GF-D8 (cell line): ENCODE measurements around the gene POGZ.

Experiments
- DNase-seq: peaks from one replicate; lab custom pipeline; 2025; lab: John Stamatoyannopoulos, UW

POGZ gene

GRCh38 chr1:151371370-151372057, 87.8 kb downstream of the POGZ start:
- no peak for DNase-seq

GRCh38 chr1:151370211-151370911, 88.9 kb downstream of the POGZ start:
- DNase-seq, result peak; percentile 9

- no peak for DNase-seq
These were observed 89.7 kb downstream of the POGZ start for GRCh38 chr1:151369621-151370048.

DNA sequence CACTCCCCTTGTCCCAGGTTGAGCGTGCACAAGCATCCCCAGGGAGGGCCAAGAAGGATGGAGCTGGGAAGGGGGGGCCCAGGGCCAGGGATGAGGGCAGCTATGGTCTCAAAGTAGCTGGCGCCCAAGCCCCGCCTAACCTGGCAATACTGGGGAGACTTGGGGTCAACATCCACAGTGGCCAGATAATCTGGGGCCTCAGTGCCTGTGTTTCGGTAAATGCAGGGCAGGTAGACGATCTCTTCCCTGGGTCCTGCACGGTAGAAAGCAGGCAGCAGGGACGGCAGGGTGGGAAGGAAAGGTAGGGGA, 90.0 kb downstream of the POGZ start:
- no peak for DNase-seq

GRCh38 chr1:151368393-151369301, 90.6 kb downstream of the POGZ start:
- no peak for DNase-seq

GRCh38 chr1:151367658-151368392, 91.5 kb downstream of the POGZ start:
- DNase-seq, result no peak

DNA sequence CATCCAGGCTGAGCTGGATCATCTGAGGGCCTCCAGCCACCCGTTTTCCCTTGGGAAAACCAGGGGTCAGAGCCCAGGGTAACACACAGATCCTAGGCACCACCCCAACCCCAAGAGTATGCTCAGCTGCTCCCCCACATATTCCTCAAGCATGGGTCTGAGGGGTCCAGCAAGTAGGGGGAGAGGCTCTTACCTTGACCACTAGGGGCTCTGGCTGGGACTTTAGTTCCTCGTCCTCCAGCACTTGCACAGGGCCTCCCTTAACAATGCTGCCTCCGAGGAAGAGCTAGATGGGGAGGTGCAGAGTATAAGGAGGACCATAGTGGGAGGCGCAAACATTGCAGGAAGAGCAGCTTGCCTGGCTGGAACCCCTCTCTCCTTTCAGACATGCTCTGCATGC, 94.3 kb downstream of the POGZ start:
- DNase-seq, result no peak

DNA sequence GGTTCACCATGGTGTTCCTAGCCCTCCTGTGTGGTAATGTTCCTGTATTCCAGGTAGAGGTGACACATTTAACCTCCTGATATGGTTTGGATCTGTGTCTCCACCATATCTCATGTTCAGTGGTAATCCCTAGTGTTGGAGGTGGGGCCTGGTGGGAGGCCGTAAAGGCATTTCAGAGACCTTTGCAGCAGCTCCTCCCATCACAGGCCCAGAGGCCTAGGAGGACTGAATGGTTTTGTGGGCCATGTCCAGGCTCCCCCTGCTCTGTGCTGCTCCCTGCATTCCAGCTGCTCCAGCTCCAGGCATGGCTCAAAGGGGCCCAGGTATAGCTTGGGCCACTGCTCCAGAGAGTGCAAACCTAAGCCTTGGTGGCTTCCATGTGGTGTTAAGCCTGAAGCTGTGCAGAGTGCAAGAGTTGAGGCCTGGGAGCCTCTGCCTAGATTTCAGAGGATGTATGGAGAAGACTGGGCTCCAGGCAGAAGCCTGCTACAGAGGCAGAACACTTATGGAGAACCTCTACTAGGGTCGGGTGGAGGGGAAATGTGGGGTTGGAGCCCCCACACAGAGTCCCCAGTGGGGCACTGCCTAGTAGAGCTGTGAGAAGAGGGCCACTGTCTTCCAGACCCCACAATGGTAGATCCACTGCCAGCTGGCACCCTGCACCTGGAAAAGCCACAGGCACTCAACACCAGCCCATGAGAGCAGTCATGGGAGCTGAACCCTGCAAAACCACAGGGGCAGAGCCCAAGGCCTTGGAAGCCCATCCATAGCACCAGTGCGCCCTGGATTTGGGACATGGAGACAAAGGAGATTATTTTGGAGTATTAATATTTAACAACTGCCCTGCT, 96.8 kb downstream of the POGZ start:
- DNase-seq, result no peak

GRCh38 chr1:151361883-151362282, 97.4 kb downstream of the POGZ start:
- DNase-seq, result no peak

GRCh38 chr1:151356696-151357095, 102.6 kb downstream of the POGZ start:
- no peak for DNase-seq
